ENCODE results near the gene NEDD4.
"Not testable (repeated sequence)": the region's sequence is repeated elsewhere in the genome, so short reads cannot be mapped to it uniquely, and the experiment has no call there.

NEDD4 gene

DNA sequence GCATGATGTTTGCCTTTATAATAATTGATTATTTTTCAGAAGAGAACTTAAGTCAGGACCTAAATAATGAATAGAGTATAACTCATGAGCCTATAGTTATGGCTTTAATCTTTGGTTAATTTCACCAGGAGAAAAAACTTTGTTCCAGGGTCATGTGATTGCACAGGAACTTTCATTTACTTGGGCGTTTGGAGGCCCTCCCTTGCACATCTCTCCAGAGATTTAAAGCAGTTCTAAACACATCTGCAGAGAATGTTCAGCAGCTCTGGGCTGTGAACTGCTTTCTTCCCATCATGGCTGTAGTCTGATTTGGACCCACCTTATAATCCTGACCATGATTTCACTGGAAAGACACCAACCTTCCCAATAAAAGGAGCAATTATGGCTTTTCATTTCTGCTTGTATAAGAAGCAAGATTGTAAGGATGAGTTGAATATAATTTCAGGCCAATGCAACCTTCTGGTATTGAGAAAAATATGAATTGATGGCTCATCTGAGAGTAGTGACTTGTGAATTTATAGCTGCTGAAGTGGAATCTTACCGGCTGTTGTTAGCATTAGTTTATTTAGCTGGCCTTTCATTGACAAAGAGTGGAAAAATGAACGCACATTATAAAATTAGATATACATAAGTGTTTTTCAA, 169.6 kb downstream of the NEDD4 start:
- TF ChIP-seq, protein P1, sequence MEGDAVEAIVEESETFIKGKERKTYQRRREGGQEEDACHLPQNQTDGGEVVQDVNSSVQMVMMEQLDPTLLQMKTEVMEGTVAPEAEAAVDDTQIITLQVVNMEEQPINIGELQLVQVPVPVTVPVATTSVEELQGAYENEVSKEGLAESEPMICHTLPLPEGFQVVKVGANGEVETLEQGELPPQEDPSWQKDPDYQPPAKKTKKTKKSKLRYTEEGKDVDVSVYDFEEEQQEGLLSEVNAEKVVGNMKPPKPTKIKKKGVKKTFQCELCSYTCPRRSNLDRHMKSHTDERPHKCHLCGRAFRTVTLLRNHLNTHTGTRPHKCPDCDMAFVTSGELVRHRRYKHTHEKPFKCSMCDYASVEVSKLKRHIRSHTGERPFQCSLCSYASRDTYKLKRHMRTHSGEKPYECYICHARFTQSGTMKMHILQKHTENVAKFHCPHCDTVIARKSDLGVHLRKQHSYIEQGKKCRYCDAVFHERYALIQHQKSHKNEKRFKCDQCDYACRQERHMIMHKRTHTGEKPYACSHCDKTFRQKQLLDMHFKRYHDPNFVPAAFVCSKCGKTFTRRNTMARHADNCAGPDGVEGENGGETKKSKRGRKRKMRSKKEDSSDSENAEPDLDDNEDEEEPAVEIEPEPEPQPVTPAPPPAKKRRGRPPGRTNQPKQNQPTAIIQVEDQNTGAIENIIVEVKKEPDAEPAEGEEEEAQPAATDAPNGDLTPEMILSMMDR (IDR thresholded peaks at IDR 0.05) = no peak
- no peaks in the 10 kb centered on the region for H3K9me3 Mint-ChIP-seq
- no peaks in the 10 kb centered on the region for H3K36me3 Mint-ChIP-seq (ENCODE audit: low read depth)
- H3K27ac Mint-ChIP-seq = no peak overlapping the region
- H3K4me1 Mint-ChIP-seq = peaks cover 52% of the 10 kb centered on the region
- no peak for DNase-seq
- peaks cover 4% of the 10 kb centered on the region for H3K27me3 Mint-ChIP-seq (ENCODE audit: low read depth, poor library complexity)
- no peak overlapping the region for H3K4me3 Mint-ChIP-seq

- TF ChIP-seq, protein P1 (IDR thresholded peaks at IDR 0.05) = no peak
- H3K9me3 Mint-ChIP-seq = no peaks in the 10 kb centered on the region
- peaks cover 58% of the 10 kb centered on the region for H3K4me1 Mint-ChIP-seq
- no peaks in the 10 kb centered on the region for H3K36me3 Mint-ChIP-seq (ENCODE audit: low read depth)
- peaks cover 6% of the 10 kb centered on the region for H3K27me3 Mint-ChIP-seq (ENCODE audit: low read depth, poor library complexity)
- peak overlapping the region; percentile 42 for H3K27ac Mint-ChIP-seq
- H3K4me3 Mint-ChIP-seq = no peak overlapping the region
- DNase-seq = no peak
These were observed 170.2 kb downstream of the NEDD4 start for GRCh38 chr15:55823191-55823670.

DNA sequence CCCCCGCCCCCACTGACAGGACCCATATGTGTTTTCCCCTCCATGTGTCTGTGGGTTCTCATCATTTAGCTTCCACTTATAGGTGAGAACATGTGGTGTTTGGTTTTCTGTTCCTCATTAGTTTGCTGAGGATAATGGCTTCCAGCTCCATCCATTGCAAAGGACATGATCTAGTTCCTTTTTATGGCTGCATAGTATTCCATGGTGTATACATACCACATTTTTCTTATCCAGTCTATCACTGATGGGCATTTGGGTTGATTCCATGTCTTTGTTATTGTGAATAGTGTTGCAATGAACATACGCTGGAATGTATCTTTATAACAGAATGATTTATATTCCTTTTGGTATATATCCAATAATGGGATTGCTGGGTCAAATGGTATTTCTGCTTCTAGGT, 171.7 kb downstream of the NEDD4 start:
- H3K27me3 Mint-ChIP-seq (ENCODE audit: low read depth, poor library complexity); DNase-seq; H3K4me3 Mint-ChIP-seq; H3K9me3 Mint-ChIP-seq; H3K27ac Mint-ChIP-seq; H3K36me3 Mint-ChIP-seq (ENCODE audit: low read depth): not testable (repeated sequence)
- H3K4me1 Mint-ChIP-seq = peaks cover 70% of the 10 kb centered on the region

- Mint-ChIP-seq H3K4me3 (peak overlapping the region; percentile 26), H3K4me1 (peaks cover 68% of the 10 kb centered on the region), H3K27me3 (ENCODE audit: low read depth, poor library complexity) (peaks cover 10% of the 10 kb centered on the region), H3K9me3 (no peaks in the 10 kb centered on the region), H3K27ac (peak overlapping the region; percentile 95), H3K36me3 (ENCODE audit: low read depth) (no peaks in the 10 kb centered on the region)
- DNase-seq = peak; percentile 64
- TF ChIP-seq, protein P1 (IDR thresholded peaks at IDR 0.05) = no peak
These were observed 173.4 kb downstream of the NEDD4 start for GRCh38 chr15:55820043-55820442.

- H3K4me3 Mint-ChIP-seq = peak overlapping the region; percentile 26
- peak; percentile 17 for DNase-seq
These were observed 173.9 kb downstream of the NEDD4 start for GRCh38 chr15:55819397-55820034.

DNA sequence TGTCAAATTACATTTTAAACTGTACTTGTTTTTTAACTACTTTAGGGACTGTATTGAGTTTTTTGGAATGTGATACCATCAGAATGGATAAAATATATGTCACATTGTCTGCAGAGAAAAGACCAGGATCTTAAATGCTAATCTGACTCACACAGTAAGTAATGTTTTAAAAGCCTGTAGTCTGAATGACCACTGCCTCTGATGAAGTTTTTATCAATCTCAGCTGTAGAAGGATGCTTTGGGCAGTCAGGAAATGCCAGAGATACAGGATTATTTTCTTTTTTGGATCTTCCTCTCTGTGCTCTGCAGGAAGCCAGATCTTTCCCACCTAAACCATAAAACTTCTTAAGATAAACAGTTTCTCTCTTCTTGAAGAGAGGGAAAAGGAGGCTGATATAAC, 177.4 kb downstream of the NEDD4 start:
- Mint-ChIP-seq H3K27ac (no peak overlapping the region), H3K36me3 (ENCODE audit: low read depth) (no peaks in the 10 kb centered on the region), H3K4me1 (peaks cover 46% of the 10 kb centered on the region), H3K9me3 (no peaks in the 10 kb centered on the region), H3K27me3 (ENCODE audit: low read depth, poor library complexity) (peaks cover 10% of the 10 kb centered on the region), H3K4me3 (no peak overlapping the region)
- DNase-seq = no peak
- TF ChIP-seq, protein P1 (IDR thresholded peaks at IDR 0.05) = no peak

More at GRCh38 chr15:55819397-55820034, 173.9 kb downstream of the NEDD4 start:
- TF ChIP-seq, protein P1 (IDR thresholded peaks at IDR 0.05) = no peak
- H3K27me3 Mint-ChIP-seq (ENCODE audit: low read depth, poor library complexity) = peaks cover 10% of the 10 kb centered on the region
- peak overlapping the region; percentile 95 for H3K27ac Mint-ChIP-seq
- H3K36me3 Mint-ChIP-seq (ENCODE audit: low read depth) = no peaks in the 10 kb centered on the region
- H3K9me3 Mint-ChIP-seq = no peaks in the 10 kb centered on the region
- peaks cover 63% of the 10 kb centered on the region for H3K4me1 Mint-ChIP-seq
